DND-41 (cell line): ENCODE data around the gene FOXD2.

Source experiments
- ATAC-seq: fragments of 200-7000 bp; cut with Tn5 transposase; 3 replicates; pipeline ENCODE4 v1.9.1; 2021; ENCODE audit warnings: low read depth; ENCODE audit not compliant: insufficient read depth
- DNase-seq: peaks from one replicate; pipeline ENCODE4 v3.0.0-alpha.2; 2020
- H2AFZ ChIP-seq: 2 replicates; pipeline ENCODE4 v1.6.0; 2012; ENCODE audit warnings: low read depth, low read length
- H3K27ac ChIP-seq: 2 replicates; pipeline ENCODE4 v1.5.1; 2012; ENCODE audit warnings: low read length, inconsistent platforms
- H3K27me3 ChIP-seq: fragments of 200-600 bp; sonication (generic); 2 replicates; pipeline ENCODE4 v1.6.0; 2012; ENCODE audit warnings: low read length, mild to moderate bottlenecking, inconsistent platforms; ENCODE audit not compliant: insufficient read depth, poor library complexity
- H3K36me3 ChIP-seq: 2 replicates; pipeline ENCODE4 v1.5.1; 2012; ENCODE audit warnings: low read length, inconsistent platforms; ENCODE audit not compliant: insufficient read depth
- H3K4me1 ChIP-seq: 2 replicates; pipeline ENCODE4 v1.5.1; 2012; ENCODE audit warnings: mild to moderate bottlenecking, low read length; ENCODE audit not compliant: insufficient read depth
- H3K4me2 ChIP-seq: 2 replicates; pipeline ENCODE4 v1.6.0; 2012; ENCODE audit warnings: mild to moderate bottlenecking, moderate library complexity, low read length, inconsistent platforms; ENCODE audit not compliant: insufficient read depth
- H3K4me3 ChIP-seq, 2 experiments: fragments of 200-600 bp in 1 of 2; shearing (Covaris generic) in 1 of 2; 2 replicates each; pipeline ENCODE4 v1.5.1; 2012 to 2016; ENCODE audit warnings: inconsistent platforms in 2 of 2, low read length in 2 of 2, mild to moderate bottlenecking in 2 of 2, low read depth in 1 of 2, moderate library complexity in 1 of 2
- H3K79me2 ChIP-seq: 2 replicates; pipeline ENCODE4 v1.6.0; 2012; ENCODE audit warnings: low read length, inconsistent platforms; ENCODE audit not compliant: insufficient read depth
- H3K9ac ChIP-seq: 2 replicates; pipeline ENCODE4 v1.6.0; 2012; ENCODE audit warnings: low read depth, mild to moderate bottlenecking, inconsistent platforms, low read length, moderate library complexity
- H3K9me3 ChIP-seq: 2 replicates; pipeline ENCODE4 v1.5.1; 2012; ENCODE audit warnings: low read length, moderate library complexity, mild to moderate bottlenecking, inconsistent platforms; ENCODE audit not compliant: insufficient read depth, severe bottlenecking
- H4K20me1 ChIP-seq: 2 replicates; pipeline ENCODE4 v1.6.0; 2012; ENCODE audit warnings: low read length; ENCODE audit not compliant: insufficient read depth
- CTCF ChIP-seq: IDR thresholded peaks from 2 replicates; pipeline ENCODE4 v1.5.1; 2012; ENCODE audit warnings: borderline replicate concordance, low read length, moderate library complexity, mild to moderate bottlenecking; ENCODE audit not compliant: poor library complexity, severe bottlenecking; ENCODE audit errors: extremely low read depth
- EZH2 ChIP-seq: IDR thresholded peaks from 3 replicates; pipeline ENCODE4 v1.6.1; 2012; ENCODE audit warnings: borderline replicate concordance, low read depth, mild to moderate bottlenecking, moderate library complexity, low read length, inconsistent platforms; ENCODE audit not compliant: severe bottlenecking

Gene FOXD2

GRCh38 chr1:47474278-47475193 lies 36.7 kb downstream of the FOXD2 start:
- H3K4me1 ChIP-seq: no peaks in the 10 kb centered on the region
- no peaks in the 10 kb centered on the region for H4K20me1 ChIP-seq
- H2AFZ ChIP-seq: no peak overlapping the region
- no peaks in the 10 kb centered on the region for H3K36me3 ChIP-seq
- H3K79me2 ChIP-seq: no peaks in the 10 kb centered on the region
- TF ChIP-seq CTCF: no peak
- no peak for TF ChIP-seq EZH2
- ATAC-seq: no peak
- no peak overlapping the region for H3K4me3 ChIP-seq
- DNase-seq: no peak
- H3K27me3 ChIP-seq: peaks cover 15% of the 10 kb centered on the region
- H3K4me2 ChIP-seq: no peak overlapping the region
- H3K27ac ChIP-seq: no peak overlapping the region
- no peaks in the 10 kb centered on the region for H3K9me3 ChIP-seq
- no peak overlapping the region for H3K9ac ChIP-seq

GRCh38 chr1:47477595-47478080 lies 39.8 kb downstream of the FOXD2 start:
- Histone ChIP-seq H3K9me3 (no peaks in the 10 kb centered on the region), H3K79me2 (no peaks in the 10 kb centered on the region), H3K4me1 (no peaks in the 10 kb centered on the region), H3K36me3 (no peaks in the 10 kb centered on the region), H2AFZ (no peak overlapping the region), H3K9ac (no peak overlapping the region), H3K4me2 (no peak overlapping the region), H3K27ac (no peak overlapping the region), H3K27me3 (peaks cover 25% of the 10 kb centered on the region), H4K20me1 (no peaks in the 10 kb centered on the region), H3K4me3 (no peak overlapping the region)
- ATAC-seq: no peak
- TF ChIP-seq CTCF (no peak), EZH2 (no peak)
- no peak for DNase-seq

DNA sequence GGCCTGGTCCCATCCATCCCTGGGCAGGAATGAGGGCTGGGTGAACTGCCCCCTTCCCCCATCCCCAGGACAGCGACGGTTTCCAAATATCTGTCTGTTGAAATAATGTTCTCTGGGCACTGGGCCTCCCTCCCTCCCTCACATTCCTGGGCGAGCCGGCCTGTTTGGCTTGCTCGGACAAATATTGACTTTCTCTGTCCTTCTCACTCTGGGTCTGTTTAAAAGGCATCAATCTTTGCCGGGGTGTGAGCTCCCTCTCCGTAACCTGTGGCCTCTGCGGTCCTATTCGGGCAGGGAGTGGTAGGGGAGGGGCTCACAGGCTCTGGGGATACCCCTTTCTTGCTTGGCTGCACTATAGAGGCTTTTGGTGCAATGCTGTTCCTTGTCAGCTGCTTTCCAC lies 40.2 kb downstream of the FOXD2 start:
- TF ChIP-seq CTCF (no peak), EZH2 (no peak)

More for the DNA sequence above, 40.2 kb downstream of the FOXD2 start:
- no peak overlapping the region for H3K4me3 ChIP-seq
- no peaks in the 10 kb centered on the region for H3K36me3 ChIP-seq
- no peak overlapping the region for H3K27ac ChIP-seq
- no peaks in the 10 kb centered on the region for H4K20me1 ChIP-seq
- no peak overlapping the region for H3K4me2 ChIP-seq
- no peak overlapping the region for H3K9ac ChIP-seq
- no peaks in the 10 kb centered on the region for H3K9me3 ChIP-seq
- no peaks in the 10 kb centered on the region for H3K4me1 ChIP-seq
- DNase-seq (no peak), ATAC-seq (no peak)
- no peak overlapping the region for H2AFZ ChIP-seq
- peaks cover 26% of the 10 kb centered on the region for H3K27me3 ChIP-seq
- H3K79me2 ChIP-seq: no peaks in the 10 kb centered on the region
